ENCODE measurements around the gene TMEM205. TPM values are rescaled to one million over a fixed set of nuclear protein-coding genes. Genes with fewer than 3 reads are reported as not detected.
"Not testable (repeated sequence)": the region's sequence is repeated elsewhere in the genome, so short reads cannot be mapped to it uniquely, and the experiment has no call there.

Gene TMEM205
- polyA plus RNA-seq (2012; ENCODE audit: insufficient read depth, insufficient read length), result 90.2 TPM

GRCh38 chr19:11346104-11346940 lies at the start of gene TMEM205, which contains the start of gene CCDC159:
TSS of gene TMEM205 (minus strand) at chr19:11346268. CDS start at chr19:11345619, 649 bp downstream.
TSS of gene CCDC159 (plus strand) at chr19:11346519. CDS start at chr19:11346607, 88 bp downstream.
- peak; percentile 99 for DNase-seq (ENCODE audit: low read depth, low spot score)
- peak within 1 kb of the TSS; percentile 87 for H3K4me3 ChIP-seq (ENCODE audit: low read length)

DNA sequence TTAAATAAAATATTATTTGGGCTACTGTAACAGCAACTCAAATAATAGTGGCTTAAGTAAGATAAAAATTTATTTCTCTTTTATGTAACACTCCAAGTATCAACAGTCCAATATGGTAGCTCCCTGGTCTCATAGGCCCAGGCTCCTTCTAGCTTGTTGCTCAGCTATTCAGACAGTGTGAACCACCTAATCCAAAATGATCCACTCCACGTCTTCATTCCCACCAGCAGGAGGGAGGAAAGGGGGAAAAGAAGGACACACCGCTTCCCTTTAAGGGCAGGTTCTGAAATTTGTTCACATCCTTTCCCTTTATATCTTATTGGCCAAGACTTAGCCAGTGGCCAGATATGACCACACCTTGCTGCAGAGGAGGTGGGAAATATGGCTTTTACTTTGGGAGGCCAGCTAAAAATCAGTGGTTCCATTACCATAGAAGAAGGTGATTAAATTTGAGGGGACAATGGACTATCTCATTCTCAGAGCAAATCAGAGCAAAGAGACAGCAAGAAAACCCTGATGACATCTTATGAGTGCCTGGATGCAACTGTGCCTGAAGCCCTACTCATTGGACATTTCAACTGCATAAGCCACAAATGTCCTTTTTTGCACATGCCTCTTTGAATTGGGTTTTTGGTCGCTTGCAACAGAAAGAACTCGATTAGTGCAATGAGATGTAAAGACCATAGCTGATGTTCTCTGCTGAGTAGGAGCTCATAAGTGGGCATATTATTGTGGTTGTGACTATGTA lies 45.0 kb upstream of the TMEM205 start:
- no peak for DNase-seq (ENCODE audit: low read depth, low spot score)
- H3K4me3 ChIP-seq (ENCODE audit: low read length), result no peak overlapping the region

- H3K4me3 ChIP-seq (ENCODE audit: low read length), result no peak overlapping the region
- DNase-seq (ENCODE audit: low read depth, low spot score), result no peak
Observed at GRCh38 chr19:11390359-11390758, 44.3 kb upstream of the TMEM205 start.

DNA sequence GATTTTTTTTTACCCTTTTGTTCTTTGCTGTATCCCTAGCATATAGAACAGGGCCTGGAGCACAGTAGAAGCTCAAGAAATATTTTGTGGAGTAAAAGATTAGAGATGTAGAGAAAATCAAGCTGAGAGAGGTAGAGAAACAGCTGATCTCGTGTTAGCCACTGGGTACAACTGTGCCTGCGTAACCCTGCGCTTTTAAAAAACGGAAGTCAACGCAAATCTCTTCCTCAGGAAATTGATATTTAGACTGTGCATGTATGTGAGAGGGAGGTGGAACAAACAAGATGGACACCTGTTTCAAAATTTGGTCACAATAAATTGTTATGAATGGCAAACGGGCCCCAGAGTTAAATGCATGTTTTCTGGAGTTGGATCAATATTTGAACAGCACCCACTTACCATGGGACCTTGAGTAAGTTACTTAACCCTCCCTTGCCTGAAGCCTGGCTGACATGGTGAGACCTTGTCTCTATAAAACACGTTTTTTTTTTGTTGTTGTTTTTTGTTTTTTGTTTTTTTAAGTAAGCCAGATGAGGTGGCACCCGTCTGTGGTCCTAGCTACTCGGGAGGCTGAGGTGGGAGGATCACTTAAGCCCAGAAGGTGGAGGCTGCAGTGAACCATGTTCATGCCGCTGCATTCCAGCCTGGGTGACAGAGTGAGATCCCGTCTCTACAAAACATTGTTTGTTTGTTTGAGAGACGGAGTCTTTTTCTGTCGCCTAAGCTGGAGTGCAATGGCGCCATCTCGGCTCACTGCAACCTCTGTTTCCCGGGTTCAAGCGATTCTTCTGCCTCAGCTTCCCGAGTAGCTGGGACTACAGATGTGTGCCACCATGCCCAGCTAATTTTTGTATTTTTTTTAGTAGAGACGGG lies 41.3 kb upstream of the TMEM205 start:
- DNase-seq (ENCODE audit: low read depth, low spot score), result no peak
- no peak overlapping the region for H3K4me3 ChIP-seq (ENCODE audit: low read length)

DNA sequence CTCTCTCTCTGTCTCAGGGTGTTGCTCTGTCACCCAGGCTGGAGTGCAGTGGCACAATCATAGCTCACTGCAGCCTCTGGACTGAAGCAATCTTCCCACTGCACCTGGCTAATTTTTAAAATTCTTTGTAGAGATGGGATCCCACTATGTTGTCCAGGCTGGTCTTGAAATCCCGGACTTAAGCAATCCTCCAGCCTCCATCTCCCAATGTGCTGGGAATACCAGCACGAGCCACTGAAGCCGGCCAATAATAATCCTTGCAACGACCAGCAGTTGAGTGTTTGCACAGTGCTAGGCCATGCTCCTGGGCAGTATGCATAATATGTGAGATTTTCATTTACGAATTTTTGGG lies 38.7 kb upstream of the TMEM205 start:
- DNase-seq (ENCODE audit: low read depth, low spot score), result no peak
- H3K4me3 ChIP-seq (ENCODE audit: low read length), result no peak overlapping the region

GRCh38 chr19:11383706-11384048 lies 37.6 kb upstream of the TMEM205 start:
- DNase-seq (ENCODE audit: low read depth, low spot score), result no peak
- H3K4me3 ChIP-seq (ENCODE audit: low read length), result no peak overlapping the region

GRCh38 chr19:11382898-11383705 lies 37.0 kb upstream of the TMEM205 start:
- no peak for DNase-seq (ENCODE audit: low read depth, low spot score)
- H3K4me3 ChIP-seq (ENCODE audit: low read length), result peak overlapping the region; percentile 37

GRCh38 chr19:11380653-11381537 lies 34.8 kb upstream of the TMEM205 start:
- DNase-seq (ENCODE audit: low read depth, low spot score), result peak; percentile 98
- peak overlapping the region; percentile 76 for H3K4me3 ChIP-seq (ENCODE audit: low read length)

DNA sequence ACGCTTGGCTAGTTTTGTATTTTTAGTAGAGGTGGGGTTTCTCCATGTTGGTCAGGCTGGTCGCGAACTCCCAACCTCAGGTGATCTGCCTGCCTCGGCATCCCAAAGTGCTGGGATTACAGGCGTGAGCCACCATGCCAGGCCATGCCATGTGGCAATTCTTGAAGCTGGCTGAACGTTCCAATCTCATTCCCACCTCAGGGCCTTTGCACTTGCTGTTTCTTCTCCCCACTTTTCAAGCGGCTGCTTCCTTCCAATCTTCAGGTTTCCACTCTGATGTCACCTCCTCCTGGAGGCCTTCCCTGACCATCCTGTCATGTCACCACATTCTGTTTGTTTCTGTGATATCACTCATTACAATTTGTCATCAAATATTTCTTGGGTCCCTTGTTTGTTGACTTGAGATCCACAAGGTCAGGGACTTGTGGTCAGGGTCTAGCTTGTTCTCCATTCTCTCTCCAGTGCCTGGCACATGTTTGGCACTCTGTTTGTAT lies 33.8 kb upstream of the TMEM205 start:
- no peak for DNase-seq (ENCODE audit: low read depth, low spot score)
- peak overlapping the region; percentile 76 for H3K4me3 ChIP-seq (ENCODE audit: low read length)

- H3K4me3 ChIP-seq (ENCODE audit: low read length); DNase-seq (ENCODE audit: low read depth, low spot score): not testable (repeated sequence)
Observed at GRCh38 chr19:11379269-11379845, 33.3 kb upstream of the TMEM205 start.

DNA sequence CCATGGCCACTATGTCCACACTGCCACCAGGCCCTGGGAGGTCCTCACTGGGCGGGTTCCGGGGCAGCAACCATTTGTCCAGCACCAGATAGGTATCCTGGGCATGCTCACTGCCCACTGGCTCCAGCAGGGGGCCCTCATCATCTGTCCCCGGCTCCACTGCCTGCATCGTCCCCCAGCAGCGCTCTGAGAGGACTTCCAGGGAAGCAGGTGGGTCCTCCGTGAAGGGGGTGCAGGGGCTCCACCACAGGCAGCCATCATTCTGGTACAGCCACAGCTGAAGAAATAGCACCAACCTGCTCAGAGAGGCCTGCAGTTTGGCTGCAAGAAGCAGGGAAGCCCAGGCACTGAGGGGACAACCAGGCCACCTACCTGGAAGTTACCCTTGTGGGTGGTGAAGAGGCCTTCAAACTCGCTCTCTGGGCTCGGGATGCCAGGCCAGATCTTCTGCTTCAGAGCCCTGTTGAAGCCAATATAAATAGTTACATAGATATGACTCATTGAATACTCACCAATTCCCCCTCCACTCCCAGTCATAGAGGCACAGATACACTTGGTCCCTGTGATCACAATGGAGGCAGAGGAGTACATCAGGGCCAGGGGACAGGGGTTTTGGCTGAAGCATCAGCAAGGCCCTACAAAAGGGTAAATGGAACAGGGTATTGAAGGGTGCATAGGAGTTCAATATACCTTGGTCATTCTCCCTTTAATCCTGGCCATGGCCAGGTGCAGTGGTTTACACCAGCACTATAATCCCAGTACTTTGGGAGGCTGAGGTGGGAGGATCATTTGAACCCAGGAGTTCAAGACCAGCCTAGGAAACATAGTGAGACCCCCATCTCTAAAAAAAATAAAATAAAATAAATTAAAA lies 32.5 kb upstream of the TMEM205 start:
- no peak overlapping the region for H3K4me3 ChIP-seq (ENCODE audit: low read length)
- no peak for DNase-seq (ENCODE audit: low read depth, low spot score)

DNA sequence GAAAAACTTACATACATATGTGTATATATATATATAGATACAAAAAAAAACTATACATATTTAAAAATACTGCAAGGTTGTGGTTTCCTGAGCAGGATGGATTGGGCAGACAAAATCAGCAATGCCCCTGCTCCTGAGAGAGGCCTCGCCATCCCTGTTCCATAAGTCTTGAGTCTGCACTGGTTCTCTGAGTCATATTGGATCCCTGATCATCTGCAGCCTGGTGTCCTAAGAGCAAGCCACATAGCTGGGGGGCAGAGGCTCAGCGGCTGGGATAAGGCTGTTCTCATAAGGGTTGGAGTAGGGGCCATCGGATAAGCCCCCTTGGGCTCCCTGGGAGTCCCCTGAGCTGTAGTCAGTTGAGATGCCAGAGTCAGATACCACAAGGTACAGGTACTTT lies 31.7 kb upstream of the TMEM205 start:
- no peak overlapping the region for H3K4me3 ChIP-seq (ENCODE audit: low read length)
- DNase-seq (ENCODE audit: low read depth, low spot score), result no peak

DNA sequence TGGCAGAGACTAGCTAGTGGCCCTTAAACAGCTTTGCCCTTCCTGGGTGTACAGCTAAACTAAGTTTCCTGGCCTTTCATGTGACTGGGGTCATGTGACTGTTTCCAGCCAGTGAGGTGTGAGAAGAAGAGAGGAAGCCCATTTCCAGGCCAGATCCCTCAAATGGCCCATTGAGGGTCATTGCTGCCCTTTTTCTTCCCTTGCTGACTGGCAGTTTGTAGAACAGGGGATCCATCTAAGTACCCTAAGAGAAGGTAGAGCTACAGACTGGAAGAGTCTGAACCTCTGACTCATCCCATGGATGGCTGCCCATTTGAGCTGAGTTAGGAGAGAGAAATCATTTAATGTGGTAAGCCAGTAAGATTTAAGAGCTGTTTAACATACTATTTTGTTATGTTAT lies 31.2 kb upstream of the TMEM205 start:
- H3K4me3 ChIP-seq (ENCODE audit: low read length), result peak overlapping the region; percentile 7; the same call in 1 of the 2 replicates
- no peak for DNase-seq (ENCODE audit: low read depth, low spot score)

DNA sequence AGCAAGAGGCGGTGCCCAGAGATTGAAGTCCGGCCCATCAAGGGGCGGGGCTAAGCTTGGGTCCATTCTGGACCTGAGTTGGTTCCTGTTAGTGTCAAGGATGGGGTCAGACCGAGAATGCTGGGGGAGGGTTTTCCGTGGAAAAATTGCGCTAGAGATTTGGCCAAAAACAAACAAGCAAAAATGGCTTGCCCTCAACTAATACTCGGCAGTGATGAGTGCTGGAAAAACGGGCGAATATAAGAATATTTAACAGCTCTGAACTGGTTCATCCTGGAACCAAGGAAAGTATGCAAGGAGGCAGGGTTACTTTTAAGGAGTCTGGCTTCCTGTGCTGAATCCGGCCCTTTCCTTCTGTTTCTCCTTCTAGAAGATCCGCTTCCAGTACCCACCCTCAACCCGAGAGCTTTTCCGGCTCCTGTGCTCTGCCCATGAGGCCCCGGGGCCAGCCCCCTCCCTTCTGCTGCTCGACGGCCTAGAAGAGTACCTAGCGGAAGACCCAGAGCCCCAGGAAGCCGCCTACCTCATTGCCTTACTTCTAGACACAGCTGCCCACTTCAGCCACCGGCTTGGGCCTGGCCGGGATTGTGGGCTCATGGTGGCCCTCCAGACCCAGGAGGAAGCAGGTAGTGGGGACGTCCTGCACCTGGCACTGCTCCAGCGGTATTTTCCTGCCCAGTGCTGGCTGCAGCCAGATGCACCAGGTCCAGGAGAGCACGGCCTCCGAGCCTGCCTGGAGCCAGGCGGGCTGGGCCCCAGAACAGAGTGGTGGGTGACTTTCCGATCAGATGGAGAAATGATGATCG lies 29.3 kb upstream of the TMEM205 start:
- peak; percentile 68 for DNase-seq (ENCODE audit: low read depth, low spot score)
- peak overlapping the region; percentile 64 for H3K4me3 ChIP-seq (ENCODE audit: low read length)

GRCh38 chr19:11374433-11375142 lies 28.5 kb upstream of the TMEM205 start, which contains the start of gene SWSAP1:
TSS of gene SWSAP1 (plus strand) at chr19:11374666. CDS start at chr19:11374681, 15 bp downstream.
- peak within 1 kb of the TSS; percentile 64 for H3K4me3 ChIP-seq (ENCODE audit: low read length)
- peak; percentile 99 for DNase-seq (ENCODE audit: low read depth, low spot score)

Data from Jurkat, Clone E6-1 (cell line).